CD4-positive, alpha-beta T cell treated with Interferon alpha-2 for 1 hour (primary cell): ENCODE data around the gene STXBP2.

ENCODE experiments used
- DNase-seq, 2 donors: peaks; one replicate each; pipeline ENCODE4 v3.0.0-alpha.2; 2020 to 2022

Gene STXBP2

GRCh38 chr19:7636691-7637373, at the start of gene STXBP2:
STXBP2 (plus strand) TSS chr19:7637110; CDS start chr19:7637150, 40 bp downstream.
- DNase-seq = peak; percentile 92 to 96

GRCh38 chr19:7589822-7590221, 47.1 kb upstream of the STXBP2 start:
- DNase-seq = no peak

DNA sequence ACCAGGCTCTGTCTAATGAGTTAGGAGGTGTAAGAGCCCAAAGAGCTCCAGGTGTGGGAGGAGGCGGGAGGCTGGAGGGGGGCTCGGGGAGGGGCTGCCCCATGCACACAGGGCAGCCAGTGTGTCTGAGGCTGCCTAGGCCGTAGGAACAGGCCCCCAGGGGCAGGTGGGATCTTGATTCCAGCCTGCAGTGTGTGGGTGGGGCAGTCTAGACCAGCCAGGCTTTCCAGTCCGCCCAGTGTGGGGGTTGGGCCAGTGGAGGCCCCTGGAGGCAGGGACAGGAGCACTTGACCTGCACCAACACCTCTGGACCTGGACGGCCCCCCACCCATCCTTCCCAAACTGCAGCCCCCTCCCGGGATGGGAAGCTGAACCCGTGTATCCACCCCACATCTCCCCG, 46.7 kb upstream of the STXBP2 start:
- no peak for DNase-seq

GRCh38 chr19:7595466-7596133, 41.3 kb upstream of the STXBP2 start, which contains the start of gene CAMSAP3:
CAMSAP3 (plus strand) TSS chr19:7595863; CDS start chr19:7596003, 140 bp downstream.
- peak; percentile 7 to 48 for DNase-seq

GRCh38 chr19:7596211-7596937, 40.5 kb upstream of the STXBP2 start:
- DNase-seq = no peak

- no peak for DNase-seq
Observed at GRCh38 chr19:7597689-7598088, 39.2 kb upstream of the STXBP2 start.

DNA sequence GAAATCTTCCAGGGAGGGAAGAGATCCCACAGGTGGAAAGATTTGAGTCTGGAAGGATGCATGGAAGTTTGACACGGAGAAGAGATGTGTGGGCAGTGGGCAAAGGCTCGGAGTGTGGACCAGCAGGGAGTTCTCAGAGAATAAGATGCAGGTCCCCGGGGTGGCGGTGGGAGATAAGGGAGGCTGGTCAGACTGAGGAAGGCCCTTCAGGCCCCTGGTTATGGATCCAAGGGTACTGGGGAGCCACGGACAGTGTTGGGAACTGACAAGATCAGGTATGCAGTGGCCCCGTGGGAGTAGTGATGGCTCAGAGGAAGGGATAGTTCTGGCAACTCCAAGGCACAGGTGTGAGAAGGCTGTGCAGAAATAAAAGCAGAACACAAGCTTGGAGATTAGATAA, 38.7 kb upstream of the STXBP2 start:
- DNase-seq = no peak

DNA sequence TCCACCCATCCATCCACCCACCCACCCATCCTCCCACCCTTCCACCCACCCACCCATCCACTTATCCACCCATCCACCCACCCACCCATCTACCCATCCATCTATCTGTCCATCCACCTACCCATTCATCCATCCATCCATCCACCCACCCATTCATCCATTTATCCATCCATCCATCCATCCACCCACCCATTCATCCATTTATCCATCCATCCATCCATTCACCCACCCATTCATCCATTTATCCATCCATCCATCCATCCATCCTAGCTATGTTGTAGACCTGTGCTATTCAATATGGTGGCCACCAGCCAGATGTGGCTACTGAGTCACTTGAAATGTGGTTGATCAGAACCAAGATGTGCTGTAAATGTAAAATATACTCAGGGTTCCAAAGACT, 36.2 kb upstream of the STXBP2 start:
- no peak for DNase-seq

DNA sequence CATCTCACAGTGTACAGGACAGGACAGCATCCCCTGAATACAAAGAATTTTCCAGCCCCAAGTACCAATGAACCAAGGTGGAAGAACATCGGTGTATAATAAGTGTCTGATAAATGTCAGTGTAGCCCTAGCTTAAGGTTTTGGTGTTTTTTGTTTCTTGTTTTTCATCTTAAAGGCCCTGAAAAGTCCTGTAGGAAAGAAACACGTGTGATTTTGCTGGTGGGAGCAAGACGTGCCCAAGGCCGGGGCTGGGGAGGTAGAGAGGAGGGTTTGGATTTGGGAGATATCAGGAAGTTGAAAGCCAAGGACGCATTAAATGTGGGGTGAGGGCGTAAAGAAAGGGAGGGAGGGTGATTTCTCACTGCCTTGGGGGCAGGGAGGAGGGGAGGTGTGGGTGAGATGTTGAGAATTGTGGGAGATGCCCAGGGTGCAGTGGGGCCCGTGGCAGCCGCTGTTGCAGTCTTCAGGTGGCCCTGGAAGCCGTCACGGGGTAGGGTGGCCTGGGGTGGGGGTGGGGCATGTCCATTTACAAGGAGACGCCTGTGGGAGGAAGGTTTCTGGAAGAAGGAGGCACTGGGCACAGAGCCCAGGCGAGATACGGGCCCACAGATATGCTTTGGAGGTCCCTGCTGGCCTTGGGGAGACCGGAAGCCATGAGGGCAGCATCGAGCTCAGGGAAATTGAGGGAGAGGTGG, 34.5 kb upstream of the STXBP2 start:
- DNase-seq = no peak

GRCh38 chr19:7602935-7603497, 33.9 kb upstream of the STXBP2 start:
- no peak for DNase-seq

- DNase-seq = no peak
Observed at GRCh38 chr19:7603919-7604318, 33.0 kb upstream of the STXBP2 start.

DNA sequence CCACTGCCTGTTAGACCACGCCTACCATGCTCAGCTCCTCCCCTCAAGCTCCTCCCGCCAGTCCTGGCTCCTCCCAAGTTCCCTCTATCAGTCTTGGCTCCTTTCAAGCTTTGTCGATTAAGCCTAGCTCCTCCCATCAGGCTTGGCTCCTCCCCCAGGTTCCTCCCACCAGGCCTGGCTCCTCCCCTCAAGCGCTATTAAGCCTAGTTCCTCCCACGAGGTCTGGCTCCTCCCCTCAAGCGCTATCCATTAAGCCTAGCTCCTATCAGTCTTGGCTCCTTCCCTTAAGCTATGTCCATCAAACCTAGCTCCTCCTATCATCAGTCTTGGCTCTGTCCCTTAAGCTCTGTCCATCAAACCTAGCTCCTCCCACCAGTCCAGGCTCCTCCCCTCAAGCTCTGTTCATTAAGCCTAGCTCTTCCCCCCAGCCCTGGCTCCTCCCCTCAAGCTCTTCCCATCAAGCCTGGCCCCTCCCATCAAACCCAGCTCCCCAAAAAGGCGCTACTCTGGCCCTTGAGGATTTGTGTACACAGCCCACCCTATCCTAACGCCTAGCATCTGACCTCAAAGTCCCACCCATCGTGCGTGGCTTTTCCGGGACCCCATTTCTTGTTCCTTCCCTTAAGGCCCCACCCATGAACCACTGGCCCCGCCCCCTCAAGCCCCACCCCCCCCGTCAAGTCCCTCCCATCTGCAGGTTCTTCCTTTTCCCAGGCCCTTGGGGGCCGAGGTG, 31.3 kb upstream of the STXBP2 start:
- peak; percentile 17 to 38 for DNase-seq

GRCh38 chr19:7606289-7606688, 30.6 kb upstream of the STXBP2 start:
- DNase-seq = no peak

DNA sequence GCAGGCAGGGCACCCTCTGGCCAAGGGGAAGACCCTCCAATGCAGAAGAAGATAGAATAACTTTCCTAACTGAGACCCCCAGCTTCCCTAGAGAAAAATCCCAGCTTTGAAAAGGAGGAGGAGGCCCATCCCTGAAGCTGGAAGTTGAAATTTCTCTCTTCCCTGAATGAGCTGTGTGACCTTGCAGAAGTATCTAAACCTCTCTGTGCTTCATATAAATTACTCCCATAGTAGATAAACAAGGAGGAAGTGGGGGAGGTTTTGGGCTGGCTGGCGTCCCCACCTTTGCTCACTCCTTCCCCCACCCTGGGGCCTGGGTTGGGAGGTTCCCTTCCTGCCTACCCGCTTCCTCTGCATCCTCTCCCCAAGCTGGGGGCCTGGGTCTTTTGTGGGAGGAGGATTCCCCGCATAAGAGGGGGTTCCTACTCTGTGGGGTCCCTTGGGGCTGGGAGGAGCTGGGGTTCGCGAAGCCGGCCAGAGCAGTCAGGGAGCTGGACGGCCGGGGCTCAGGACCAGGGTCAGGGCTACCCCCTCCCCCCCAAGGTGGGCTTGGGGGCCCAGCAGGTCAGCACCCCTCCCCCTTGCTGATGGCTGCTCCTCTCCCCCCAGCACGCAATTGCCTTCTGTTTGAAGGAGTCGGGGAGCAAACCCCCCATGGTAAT, 29.6 kb upstream of the STXBP2 start:
- DNase-seq = no peak

GRCh38 chr19:7607874-7608560, 28.9 kb upstream of the STXBP2 start:
- DNase-seq = no peak

DNA sequence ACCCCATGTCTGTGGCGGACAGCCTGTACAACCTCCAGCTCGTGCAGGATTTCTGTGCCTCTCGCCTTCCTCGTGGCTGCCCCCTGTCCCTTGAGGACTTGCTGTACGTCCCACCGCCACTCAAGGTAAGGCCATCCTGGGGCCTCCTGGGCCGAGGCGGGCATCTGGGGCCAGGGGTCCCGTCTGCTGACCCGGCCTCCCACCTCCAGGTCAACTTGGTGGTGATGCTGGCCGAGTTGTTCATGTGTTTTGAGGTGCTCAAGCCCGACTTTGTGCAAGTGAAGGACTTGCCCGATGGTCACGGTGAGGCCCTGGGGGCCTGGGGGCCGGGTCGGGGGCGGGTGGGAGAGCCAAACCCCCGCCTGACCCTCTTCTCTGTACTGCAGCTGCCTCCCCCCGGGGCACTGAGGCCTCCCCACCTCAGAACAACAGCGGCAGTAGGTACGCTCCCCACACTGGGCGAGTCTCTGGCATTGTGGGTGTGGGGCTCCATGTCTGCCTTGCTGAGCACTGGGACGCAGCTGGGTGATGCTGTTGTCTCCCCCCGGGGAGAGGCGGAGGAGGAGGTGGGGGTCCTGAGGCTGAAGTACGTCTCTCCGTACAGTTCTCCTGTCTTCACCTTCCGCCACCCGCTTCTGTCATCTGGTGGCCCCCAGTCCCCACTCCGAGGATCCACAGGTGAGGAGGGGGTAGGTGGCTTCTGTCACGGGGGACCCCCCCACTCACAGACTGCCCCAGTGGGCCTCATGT, 26.2 kb upstream of the STXBP2 start:
- DNase-seq = no peak

- no peak for DNase-seq
Observed at GRCh38 chr19:7611541-7612279, 25.2 kb upstream of the STXBP2 start.

GRCh38 chr19:7612282-7613274, 24.3 kb upstream of the STXBP2 start:
- DNase-seq = no peak
